Neural cell (in vitro differentiated cells): ENCODE data around the gene PAK2. TPM values are rescaled to one million over a fixed set of nuclear protein-coding genes. Genes with fewer than 3 reads are reported as not detected.

ENCODE experiments used
- polyA plus RNA-seq: library from polyadenylated mRNA; depleted of rRNA; stranded (reverse); fragments of >200 nt; gene quantifications from 2 replicates; pipeline ENCODE4 v1.2.3, GENCODE V29; 2014
- small RNA-seq, 3 experiments: library from RNA; depleted of rRNA; stranded (forward); fragments of <200 nt; gene quantifications; one replicate each; pipeline ENCODE3, GENCODE V24; 2012

Gene PAK2
- polyA plus RNA-seq, 1 donor from 2014 or later, result 40.3 TPM

Small RNA genes within 50 kb of the gene (small RNA-seq; reads per million reads assigned to genes)
- gene RNU4-89P (0 to 2.1 (median 0.03) reads per million in 3 experiments), gene RNU6-42P (1.4 to 2.1 (median 1.4) reads per million in 3 experiments), gene RNU6-646P (0 to 0.08 (median 0) reads per million in 3 experiments)

Other genes starting within 250 kb of the PAK2 start
- 4.2 and 4.3 TPM in 2 replicates for gene RNF168, start 236.1 kb upstream of the PAK2 start, polyA plus RNA-seq
- not detected in 2 replicates for gene SMCO1, start 224.5 kb upstream of the PAK2 start, polyA plus RNA-seq
- gene WDR53, start 171.3 kb upstream of the PAK2 start, polyA plus RNA-seq, result 4.3 and 7.2 TPM in 2 replicates
- gene FBXO45, start 171.2 kb upstream of the PAK2 start, polyA plus RNA-seq, result 31.5 and 35.3 TPM in 2 replicates
- gene NRROS, start 100.2 kb upstream of the PAK2 start, polyA plus RNA-seq, result not detected in 2 replicates
- gene CEP19, start 27.6 kb upstream of the PAK2 start, polyA plus RNA-seq, result 37.9 and 43.1 TPM in 2 replicates
- gene PIGX, start 27.5 kb upstream of the PAK2 start, polyA plus RNA-seq, result 97.3 and 116 TPM in 2 replicates
- 24.2 and 27.3 TPM in 2 replicates for gene SENP5, start 128.1 kb downstream of the PAK2 start, polyA plus RNA-seq
- gene NCBP2, start 202.7 kb downstream of the PAK2 start, polyA plus RNA-seq, result 138 and 145 TPM in 2 replicates
- 5.8 and 6.5 TPM in 2 replicates for gene PIGZ, start 229.0 kb downstream of the PAK2 start, polyA plus RNA-seq